GM19463 (cell line): ENCODE results near the gene ADPRM.
"Not testable (repeated sequence)": the region's sequence is repeated elsewhere in the genome, so short reads cannot be mapped to it uniquely, and the experiment has no call there.

Experiments
- ATAC-seq: cut with Tn5 transposase; IDR thresholded peaks from one replicate; pipeline ENCODE4 v1.9.1; 2021; ENCODE audit warnings: mild to moderate bottlenecking, moderate library complexity; ENCODE audit not compliant: unreplicated experiment

ADPRM gene

DNA sequence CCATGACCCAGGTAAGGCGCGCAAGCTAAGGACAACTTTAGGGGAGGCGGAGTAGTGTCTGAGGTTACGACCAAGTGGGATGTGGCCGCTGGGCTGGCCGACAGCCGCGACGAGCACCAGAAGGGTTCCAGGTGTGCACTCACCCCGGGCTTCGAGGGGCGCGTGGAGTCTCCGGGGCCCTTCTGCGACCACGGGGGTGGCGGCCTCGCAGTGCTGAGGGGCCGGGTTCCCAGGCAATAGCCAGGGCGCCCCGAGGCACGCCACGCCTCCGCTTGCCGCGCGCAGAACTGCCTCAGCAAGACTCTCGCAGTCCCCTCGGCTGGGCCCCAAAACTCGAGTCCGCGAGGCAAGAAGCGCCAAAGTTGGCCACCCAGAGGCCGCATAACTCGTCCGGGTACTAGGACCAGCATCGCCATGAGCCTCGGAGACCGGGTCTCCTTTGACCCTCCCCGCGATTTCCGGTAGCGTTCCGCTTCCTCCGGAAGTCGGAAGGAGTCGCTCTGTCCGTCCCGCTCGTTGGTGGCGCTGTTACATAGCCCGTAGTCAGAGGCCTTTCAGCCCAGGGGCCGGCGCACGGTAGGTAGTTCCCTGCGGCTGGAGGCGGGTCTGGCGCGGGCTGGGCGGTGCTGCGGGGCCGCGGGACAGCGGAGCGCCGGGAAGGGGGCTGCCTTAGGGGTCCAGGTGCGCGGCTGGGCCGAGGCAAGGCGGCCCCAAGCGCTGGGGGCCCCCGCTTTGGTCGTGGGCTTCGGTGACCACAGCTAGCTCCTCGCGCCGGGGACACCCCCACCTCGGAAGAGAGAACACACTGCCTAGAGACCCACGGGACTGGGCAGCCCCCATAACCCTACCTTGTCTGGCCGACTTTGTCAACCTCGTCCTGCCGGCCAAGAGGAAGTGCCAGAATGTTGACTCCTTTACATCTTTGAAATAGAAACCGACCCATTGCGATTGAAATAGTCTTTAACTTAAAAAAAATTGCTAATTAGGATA lies at the start of gene ADPRM, which contains the start of gene SCO1:
TSS of gene ADPRM (plus strand) at position 503 of the 990 bp plus-strand sequence. CDS start 7,333 bp downstream, outside the sequence.
TSS of gene SCO1 (minus strand) at position 442 of the 990 bp plus-strand sequence. CDS start at position 416, 26 bp downstream.
- ATAC-seq: peak; percentile 95

DNA sequence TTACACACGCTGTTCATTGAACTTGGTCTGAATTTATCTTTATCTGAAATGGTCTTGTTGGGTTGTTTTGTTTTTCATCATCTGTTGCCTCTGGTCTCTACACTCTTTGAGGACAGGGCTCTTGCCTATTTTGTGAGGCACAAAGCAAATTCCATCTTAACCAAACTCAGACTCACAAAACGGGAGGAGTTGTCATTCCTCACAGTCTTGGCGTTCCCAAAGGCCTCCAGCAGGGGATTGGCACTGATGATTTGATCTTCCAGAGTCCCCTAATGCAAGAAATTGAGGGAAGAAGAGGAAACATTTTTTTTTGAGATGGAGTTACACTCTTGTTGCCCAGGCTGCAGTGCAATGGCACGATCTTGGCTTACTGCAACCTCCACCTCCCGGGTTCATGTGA lies 49.0 kb upstream of the ADPRM start:
- ATAC-seq: no peak

- no peak for ATAC-seq
Measured at GRCh38 chr17:10648956-10649355, 48.4 kb upstream of the ADPRM start.

- no peak for ATAC-seq
Measured at GRCh38 chr17:10649602-10650001, 47.8 kb upstream of the ADPRM start.

- ATAC-seq: no peak
Measured at GRCh38 chr17:10651927-10652326, 45.5 kb upstream of the ADPRM start.

- no peak for ATAC-seq
Measured at GRCh38 chr17:10652984-10653659, 44.3 kb upstream of the ADPRM start.

GRCh38 chr17:10653987-10654386 lies 43.4 kb upstream of the ADPRM start:
- no peak for ATAC-seq

GRCh38 chr17:10657148-10657547 lies 40.2 kb upstream of the ADPRM start, which contains the start of gene MYH3:
Gene MYH3 (minus strand): TSS chr17:10657309. CDS start chr17:10655064, 2,245 bp downstream.
- ATAC-seq: no peak

DNA sequence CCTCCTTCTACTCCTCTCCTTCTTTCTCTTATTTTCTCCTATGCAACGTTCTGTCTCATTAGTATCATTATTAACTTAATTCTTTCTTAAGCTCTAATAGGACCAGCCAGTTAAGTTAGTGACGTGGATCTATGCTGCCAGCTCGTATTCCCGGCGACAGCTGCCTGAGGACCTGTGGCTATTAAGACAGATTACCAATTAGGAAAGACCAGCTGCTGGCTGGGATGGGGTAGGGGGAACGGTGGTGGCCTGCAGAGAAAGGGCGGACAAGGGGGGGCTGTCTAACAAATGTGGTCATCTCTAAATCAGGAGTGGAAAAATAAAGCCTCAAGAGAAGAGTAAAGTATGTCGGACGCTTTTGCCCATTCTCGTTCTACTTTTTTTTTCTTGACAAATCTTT lies 39.5 kb upstream of the ADPRM start:
- ATAC-seq: no peak

DNA sequence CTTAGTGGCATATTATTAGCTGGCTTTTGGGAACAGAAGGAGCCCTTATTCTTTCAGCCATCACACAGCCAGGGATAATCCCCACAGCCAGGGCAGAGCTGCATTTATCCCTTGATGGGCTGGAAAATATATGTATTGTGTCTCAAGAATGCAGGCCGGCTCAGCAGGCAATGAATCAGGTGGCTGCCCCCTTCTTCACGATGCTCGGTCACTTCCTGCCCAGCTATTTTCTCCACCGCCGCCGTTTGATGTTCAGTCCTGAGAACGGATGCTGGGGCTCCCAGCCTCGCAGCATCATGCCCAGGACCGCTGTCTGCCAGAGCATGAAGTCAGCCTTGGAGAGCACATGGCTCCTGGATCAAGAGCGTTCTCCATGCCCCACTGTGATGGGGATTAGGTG lies 36.0 kb upstream of the ADPRM start:
- ATAC-seq: no peak

GRCh38 chr17:10663231-10663630 lies 34.2 kb upstream of the ADPRM start:
- ATAC-seq: no peak

DNA sequence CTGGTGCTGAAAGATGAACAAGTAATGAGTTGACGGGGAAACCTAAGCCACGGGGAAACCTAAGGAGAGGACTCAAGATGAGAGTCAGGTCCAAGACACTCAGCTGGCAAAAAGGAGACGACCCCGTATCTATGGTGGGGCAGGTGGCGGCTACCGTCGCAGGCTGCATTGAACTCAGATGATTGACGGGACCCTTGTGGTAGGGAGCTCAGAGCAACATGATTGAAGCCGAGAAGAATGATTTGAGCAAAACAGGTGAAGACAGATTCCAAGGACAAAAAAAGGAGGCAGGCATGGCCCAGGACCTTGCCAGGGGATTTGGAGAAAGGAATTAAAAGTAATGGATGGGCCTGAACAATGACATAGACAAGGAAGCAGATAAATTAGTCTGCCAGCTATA lies 32.8 kb upstream of the ADPRM start:
- no peak for ATAC-seq

- ATAC-seq: no peak
Measured at GRCh38 chr17:10666906-10667305, 30.5 kb upstream of the ADPRM start.

DNA sequence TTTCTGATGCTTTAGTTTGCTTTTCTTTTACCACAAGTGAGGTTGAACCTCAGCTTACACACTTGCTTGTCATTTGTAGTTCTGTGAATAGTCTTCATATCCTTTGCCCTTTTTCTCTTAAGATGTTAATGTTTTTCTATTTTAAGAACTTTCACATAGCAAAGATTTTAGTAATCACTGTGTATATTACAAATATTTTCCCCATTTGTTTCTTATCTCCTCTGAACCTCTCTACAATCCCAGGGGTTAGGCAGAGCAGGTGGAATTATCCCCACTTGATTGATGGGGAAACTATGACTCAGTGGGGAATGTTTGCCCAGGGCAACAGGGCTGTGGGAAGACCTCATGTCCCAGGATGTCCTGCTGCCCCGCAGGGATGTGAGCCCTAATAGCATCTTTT lies 28.6 kb upstream of the ADPRM start:
- ATAC-seq: no peak

GRCh38 chr17:10673312-10673711 lies 24.1 kb upstream of the ADPRM start:
- ATAC-seq: no peak

DNA sequence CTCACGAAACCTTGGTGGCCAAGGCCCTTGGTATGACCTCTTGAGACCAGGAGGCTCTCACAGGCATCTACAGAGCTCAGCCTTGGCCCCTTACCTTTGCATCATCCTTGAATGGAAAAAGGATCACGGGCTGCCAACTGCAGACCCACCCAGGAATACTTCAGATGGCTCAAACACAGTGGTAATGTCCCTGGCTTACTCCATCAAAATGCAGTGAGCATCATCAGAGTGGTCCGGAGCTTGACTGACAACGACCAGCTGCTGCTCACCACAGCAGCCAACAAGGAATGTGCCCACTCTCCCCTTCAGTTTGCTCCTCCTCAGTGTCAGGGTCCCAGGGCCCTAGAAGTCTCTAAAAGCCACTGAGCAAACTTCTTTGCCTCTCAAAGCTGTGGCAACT lies 22.7 kb upstream of the ADPRM start:
- no peak for ATAC-seq

GRCh38 chr17:10681866-10682446 lies 15.4 kb upstream of the ADPRM start:
- no peak for ATAC-seq

- ATAC-seq: no peak
Measured at GRCh38 chr17:10683853-10684252, 13.5 kb upstream of the ADPRM start.

DNA sequence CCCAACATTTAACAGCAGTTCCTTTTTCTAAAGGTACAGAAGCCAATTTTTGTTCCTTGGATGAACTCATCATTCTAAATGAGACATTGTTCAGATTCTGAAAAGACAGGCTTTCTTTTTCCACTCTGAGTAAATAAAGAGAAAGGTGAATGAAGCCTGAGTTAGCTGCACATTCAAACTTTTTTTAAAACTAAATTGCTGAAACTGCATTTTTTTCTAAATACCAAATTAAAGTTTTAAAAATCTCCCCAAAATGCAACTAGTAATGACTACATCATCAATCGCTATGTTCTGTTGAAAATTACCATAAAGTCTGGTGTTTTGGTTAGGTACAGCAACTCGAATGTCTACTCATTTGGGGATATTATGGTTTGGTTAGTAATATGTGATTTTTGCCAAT lies 9.9 kb upstream of the ADPRM start:
- no peak for ATAC-seq

GRCh38 chr17:10695875-10696407 lies 1.5 kb upstream of the ADPRM start:
- ATAC-seq: not testable (repeated sequence)
